GOT3 (cell line): ENCODE data around the gene MAPK1.
"Not testable (repeated sequence)": the region's sequence is repeated elsewhere in the genome, so short reads cannot be mapped to it uniquely, and the experiment has no call there.

Source experiments
- DNase-seq: peaks from one replicate; lab custom pipeline; 2025; ENCODE audit warnings: mixed read lengths; lab: John Stamatoyannopoulos, UW

MAPK1 gene

DNA sequence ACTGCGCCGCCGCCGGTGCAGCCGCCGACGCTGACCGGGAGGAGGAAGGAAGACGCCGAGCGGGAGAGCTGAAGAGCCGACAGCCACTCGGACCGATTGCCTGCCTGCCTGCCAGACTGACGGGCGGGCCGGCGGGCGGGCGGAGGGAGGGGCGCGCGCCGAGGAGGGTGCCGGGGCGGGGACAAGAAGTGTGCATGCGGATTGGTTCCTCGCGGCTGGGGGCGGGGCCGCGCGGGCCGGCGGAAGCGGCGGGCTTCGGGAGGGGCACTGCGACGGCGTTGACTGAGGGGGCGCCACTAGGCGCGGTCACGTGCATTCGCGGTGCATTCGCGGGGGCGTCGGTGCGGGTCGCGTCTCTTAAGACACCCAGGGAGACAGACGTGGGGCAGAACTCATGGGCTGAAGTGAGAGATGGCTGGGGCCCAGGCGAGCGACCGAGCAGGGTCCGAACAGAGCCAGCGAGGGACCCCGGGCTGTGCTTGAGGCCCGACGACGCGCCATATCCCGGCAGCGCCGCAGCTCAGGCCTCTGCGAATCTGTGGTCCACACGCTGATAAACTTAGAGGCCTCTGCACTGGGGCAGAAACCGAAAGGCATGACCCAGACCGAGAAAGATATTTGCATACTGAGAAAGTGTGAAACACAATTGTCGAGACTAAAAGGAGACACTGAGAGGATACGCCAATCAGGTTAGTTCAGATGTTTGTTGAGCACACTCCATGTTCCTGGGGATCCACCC lies at the start of gene MAPK1:
Gene MAPK1, minus strand, starts transcription at position 118 of the 739 bp plus-strand sequence. CDS start 205 bp downstream, outside the sequence.
- peak; percentile 76 for DNase-seq

DNA sequence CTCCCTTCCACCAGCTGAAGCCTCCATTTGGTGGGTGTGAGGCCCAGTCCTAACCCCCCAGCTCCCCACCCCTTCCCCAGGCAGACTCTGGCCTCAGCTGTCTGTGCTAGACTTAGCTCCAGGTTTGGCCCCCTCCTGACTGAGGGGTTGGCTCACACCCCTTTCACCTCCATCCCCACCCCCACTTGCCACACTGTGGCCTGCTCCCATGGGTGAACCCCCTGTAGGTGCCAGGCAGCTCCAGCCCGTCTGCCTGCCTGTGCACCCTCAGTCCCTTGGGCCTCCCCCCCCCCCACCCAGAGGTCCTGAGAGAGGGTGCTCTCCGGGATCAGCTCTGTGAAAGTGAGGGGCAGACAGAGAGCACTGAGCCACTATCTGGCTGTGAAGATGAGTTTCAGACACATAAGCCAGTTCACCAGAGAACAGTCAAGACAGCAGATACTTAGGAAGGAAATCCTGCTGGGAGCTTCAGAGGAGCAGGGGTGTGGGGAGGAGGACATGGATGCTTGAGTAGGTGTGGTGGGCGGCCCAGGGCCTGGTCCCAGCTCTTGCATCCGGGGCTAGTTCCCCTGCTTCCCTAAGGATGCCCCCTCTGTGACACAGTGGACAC lies 49.0 kb upstream of the MAPK1 start:
- DNase-seq: no peak

DNA sequence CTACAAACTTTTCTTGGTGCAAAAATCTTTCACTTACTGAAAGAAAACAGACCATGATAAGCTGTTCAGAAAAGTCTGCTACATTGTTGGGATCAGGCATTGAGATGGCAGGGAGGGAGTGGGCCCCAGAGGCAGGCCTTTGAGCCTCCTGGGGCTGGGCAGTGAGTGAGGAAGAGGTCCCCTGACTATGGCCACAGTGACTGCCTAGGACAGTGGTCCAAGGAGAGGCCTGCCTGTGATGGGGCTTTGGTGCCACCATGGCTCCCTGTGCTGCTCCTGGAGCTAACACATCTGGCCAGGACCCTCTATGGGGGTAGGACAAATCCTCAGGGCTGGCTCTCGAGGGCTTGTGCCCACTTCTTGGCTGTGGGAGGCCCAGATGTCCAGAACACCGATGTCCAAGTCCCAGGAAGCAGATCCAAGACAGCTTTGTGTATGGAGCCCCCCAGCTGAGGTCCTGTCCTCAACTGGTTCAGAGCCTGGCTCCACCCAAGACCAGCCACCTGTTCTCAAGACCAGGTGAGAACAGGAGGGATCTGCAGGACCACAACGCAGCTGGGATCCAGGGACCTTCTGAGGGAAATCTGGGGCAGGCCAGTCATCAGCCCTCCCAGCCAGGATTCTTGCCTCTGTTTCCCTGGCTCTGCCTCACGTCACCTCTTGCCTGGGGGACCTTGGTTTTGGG lies 48.3 kb upstream of the MAPK1 start:
- DNase-seq: no peak

DNA sequence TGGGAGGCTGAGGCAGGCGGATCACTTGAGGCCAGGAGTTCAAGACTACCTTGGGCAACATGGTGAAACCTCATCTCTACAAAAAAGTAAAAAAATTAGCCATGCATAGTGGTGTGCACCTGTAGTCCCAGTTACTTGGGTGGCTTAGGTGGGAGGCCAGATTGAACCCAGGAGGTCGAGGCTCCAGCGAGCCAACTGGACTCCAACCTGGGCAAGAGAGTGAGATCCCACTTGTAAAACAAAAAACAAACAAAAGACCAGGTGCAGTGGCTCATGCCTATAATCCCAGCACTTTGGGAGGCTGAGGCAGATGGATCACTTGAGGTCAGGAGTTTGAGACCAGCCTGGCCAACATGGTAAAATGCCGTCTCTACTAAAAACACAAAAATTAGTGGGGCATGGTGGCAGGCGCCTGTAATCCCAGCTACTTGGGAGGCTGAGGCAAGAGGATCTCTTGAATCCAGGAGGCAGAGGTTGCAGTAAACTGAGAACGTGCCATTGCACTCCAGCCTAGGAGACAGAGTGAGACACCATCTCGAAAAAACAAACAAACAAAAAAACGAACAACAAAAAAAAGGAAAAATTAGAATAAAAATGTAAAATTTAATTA lies 46.7 kb upstream of the MAPK1 start:
- not testable (repeated sequence) for DNase-seq

DNA sequence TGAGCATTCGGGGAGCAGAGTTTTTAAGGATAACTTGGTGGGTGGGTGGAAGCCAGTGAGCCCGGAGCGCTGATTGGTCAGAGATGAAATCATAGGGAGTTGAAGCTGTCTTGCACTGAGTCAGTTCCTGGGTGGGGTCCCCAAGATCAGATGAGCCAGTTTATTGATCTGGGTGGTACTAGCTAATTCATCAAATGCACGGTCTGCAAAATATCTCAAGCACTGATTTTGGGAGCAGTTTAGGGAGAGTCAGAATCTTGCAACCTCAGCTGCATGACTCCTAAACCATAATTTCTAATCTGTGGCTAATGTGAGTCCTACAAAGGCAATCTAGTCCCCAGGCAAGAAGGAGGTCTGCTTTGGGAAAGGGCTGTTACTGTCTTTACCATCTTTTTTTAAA lies 42.9 kb upstream of the MAPK1 start:
- DNase-seq: not testable (repeated sequence)

DNA sequence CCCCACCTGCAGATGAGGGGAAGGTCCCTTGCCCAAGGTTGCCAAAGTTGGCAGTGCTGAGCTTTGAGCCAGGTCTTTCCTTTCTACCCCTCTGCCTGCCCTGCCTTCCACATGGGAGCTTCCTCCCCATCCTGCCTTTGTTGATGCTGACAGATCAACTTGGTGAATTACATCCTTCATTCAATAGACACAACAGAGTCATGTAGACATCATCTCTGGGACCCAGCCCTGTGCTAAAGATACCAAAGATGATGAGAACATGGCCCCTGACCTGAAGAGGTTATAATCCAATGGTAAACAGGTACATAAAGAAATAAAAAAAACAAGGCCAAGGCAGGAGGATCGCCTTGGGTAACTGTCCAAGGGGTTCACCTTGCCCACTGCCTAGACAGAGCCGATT lies 42.4 kb upstream of the MAPK1 start:
- DNase-seq: no peak

DNA sequence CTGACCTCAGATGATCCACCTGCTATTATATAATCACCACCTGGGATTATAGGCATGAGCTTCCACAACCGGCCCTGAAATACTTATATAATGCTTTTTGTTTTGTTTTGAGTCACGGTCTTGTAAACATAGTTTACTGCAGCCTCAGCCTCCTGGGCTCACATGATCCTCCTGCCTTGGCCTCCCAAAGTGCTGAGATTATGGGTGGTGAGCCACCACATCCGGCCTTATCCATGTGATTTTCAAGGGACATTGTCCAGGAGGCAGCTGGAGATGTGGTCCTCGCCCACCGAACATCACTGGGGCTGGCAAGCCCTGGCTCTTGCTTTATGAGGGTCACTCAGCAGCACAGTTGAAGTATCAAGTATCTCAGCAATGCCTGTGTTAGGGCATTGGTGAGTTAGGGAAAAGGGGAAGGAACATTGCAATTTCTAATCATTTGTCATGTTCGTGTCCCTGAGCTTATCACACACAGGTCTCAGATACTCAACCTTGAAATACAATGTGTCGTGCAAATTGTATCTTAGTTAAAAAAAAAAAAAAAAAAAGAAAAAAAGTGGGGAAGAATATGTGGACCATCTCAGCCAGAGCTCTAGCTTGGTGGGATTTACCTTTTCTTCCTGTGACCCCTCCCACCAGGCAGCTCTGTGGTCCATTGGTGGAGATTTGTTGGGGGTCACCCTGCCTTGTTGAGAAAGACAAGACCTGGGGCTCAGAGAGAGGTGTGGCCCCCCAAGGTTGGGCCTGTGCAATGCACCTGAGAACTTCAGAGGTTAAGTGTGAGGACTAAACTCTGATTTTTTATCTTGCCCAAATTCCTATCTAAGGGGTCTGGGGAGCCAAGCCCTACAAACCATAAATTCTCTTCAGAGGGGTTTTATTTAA lies 40.4 kb upstream of the MAPK1 start:
- no peak for DNase-seq

DNA sequence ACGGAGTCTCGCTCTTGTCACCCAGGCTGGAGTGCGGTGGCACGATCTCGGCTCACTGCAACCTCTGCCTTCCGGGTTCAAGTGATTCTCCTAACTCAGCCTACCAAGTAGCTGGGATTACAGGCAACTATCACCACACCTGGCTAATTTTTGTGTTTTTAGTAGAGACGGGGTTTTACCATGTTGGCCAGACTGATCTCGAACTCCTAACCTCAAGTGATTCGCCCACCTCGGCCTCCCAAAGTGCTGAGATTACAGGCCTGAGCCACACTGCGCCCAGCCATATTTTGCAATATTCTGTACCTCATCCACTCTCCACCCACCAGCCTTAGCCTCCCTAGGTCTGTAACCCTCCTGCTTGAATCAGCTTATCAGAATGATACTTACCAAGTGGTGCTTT lies 37.8 kb upstream of the MAPK1 start:
- not testable (repeated sequence) for DNase-seq

DNA sequence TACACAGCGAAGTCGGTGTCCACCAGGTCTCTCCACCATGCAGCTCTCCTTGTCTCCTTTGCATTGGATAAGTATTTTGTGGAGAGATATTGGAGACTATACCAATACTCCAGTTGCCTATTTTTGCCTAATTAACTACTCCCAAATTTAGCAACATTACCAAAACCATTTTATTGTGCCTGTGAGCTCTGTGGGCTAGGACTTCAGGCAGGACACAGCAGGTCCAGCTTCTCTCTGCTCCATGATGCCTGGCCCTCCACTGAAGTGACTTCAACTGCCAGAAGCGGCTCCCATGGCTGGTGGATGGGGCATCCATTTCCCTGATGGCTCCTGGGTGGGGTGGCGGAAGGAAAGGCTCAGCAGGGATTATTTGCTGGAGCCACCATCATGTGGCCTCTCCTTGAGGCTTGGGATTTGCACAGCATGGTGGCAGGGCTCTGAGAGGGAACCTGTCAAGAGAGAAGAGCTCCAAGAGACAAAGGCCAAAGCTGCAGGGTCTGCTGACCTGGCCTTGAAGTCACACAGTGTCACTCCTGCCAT lies 36.9 kb upstream of the MAPK1 start:
- DNase-seq: no peak

DNA sequence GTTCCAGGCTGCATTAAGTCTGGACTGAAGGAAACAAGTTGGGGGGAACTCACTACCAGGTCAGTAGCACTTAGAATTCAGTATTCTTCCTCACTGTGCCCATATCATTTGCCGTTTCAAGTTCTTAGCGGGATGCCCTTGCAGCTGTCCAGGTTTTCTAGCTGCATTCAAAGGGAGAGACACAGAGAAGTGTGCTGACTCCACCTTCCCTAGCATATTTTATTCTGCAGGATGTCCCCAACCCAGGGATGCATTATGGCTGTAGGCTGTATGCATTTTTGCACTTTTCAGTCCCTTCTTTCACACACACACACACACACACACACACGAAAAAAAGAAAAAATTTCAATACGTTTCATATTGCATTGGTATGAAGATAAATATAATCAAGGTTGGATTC lies 35.8 kb upstream of the MAPK1 start:
- DNase-seq: no peak

DNA sequence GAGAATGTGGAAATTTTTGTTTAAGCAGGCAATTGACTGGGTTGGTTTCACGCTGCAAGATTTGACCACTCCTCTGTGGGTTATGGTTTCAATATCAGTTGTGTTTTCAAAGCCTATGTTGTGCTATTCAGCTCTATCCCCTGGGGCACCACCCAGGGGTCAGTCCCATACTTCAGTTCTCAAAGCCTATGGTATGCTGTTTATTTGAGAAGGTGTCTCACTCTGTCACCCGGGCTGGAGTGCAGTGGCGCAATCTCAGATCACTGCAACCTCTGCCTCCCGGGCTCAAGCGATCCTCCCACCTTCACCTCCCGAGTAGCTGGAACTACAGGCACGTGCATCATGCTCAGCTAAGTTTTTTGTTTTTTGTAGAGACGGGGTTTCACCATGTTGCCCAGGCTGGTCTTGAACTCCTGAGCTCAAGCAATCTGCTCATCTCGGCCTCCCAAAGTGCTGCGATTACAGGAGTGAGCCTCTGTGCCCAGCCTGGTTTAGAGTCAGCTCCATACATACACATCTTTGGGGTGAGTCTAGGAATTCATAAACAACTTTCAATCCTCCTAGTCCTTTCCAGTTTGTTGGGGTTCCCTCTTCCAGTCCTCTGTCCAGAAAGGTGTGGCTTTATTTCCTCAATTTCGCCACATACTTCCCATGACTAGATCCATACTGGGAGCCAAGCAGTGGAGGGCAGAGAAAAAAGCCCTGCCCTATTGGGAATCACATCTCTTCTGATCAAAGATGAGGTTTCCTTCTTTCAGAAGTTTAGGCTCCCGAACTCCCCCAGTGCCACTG lies 35.0 kb upstream of the MAPK1 start:
- no peak for DNase-seq

DNA sequence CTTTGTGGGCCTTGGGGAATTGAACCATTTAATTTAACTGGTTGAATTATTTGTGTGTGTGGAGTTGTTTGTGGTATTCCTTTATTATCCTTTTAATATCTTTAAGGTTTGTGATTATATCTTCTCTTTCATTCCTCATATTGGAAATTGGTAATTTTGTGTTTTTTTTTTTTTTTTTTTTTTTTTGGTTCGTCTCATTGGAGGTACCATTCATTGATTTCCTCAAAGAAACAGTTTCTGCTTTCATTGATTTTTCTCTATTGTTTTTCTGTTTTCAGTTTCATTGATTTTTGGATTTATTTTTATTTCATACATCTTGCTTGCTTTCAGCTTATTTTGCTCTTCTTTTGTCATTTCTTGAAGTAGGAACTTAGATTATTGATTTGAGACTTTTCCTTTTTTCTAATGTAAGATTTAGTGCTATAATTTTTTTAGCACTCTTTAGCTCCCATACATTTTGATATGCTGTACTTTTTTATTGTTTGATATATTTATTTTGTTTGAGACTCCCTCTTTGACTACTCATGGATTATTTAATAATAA lies 31.0 kb upstream of the MAPK1 start:
- no peak for DNase-seq

DNA sequence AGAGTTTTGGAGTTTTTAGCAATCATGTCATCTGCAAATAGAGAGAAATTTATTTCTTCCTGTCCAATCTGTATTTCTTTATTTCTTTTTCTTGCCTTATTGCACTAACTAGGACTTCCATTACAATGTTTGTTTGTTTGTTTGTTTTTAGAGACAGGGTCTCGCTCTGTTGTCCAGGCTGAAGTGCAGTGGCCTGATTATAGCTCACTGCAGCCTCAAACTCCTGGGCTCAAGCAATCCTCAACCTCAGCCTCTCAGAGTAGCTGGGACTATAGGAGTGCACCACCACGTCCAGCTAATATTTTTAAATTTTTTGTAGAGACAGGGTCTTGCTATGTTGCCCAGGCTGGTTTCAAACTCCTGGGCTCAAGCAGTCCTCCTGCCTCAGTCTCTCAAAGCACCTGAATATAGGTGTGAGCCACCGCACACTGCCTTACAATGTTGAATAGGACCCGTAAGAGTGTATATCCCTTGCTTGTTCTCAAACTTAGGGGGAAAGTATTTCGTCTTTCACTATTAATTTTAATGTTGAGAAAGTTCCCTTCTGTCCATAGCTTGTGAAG lies 29.6 kb upstream of the MAPK1 start:
- no peak for DNase-seq

DNA sequence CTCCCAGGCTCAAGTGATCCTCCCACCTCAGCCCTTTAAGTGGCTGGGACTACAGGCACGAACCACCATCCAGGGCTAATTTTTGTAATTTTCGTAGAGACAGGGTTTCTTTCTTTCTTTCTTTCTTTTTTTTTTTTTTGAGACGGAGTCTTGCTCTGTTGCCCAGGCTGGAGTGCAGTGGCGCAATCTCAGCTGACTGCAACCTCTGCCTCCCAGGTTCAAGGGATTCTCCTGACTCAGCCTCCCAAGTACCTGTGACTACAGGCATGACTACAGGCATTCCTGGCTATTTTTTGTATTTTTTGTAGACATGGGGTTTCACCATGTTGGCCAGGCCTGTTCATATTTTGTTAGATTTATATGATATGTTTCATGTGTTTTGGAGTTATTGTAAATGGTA lies 28.8 kb upstream of the MAPK1 start:
- not testable (repeated sequence) for DNase-seq

DNA sequence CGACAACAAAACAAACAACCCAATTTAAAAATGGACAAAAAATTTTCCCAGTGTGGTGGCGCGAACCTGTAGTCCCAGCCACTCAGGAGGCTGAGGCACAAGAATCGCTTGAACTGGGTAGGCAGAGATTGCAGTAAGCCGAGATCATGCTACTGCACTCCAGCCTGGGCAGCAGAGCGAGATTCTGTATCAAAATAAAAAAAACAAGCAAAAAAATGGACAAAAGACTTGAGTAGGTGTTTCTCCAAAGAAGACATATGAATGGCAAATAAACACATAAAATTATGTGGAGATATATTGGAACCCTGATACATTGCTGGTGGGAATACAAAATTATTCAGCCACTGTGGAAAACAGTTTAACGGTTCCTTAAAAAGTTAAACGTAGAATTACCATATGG lies 27.4 kb upstream of the MAPK1 start:
- no peak for DNase-seq

DNA sequence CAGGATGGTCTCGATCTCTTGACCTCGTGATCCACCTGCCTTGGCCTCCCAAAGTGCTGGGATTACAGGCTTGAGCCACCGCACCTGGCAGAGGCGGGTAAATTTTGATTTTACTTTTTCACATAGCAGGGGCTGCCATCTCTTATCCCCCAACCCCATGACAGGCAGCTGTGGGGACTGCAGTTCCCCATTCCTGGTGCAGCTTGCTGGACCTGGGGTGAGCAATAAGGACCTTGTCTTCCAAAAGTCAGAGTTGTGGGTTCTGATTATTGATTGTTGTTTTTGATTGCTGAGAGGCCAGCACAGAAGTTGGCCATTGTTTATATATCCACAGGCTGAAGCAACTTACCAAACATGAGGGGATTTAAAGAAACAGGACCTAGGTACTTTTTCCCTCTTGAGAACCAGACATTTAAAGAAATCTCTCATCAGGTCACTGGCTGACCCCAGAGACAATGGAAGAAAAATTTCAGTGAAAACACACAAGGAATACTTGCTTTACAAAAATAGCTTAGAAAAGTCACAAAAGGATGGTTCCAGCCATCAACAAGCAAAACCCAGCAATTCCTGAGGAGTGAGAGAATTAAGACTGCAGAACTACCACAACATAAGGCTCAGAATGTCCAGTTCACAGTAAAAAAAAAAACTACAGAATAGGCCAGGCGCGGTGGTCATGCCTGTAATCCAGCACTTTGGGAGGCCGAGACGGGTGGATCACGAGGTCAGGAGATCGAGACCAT lies 22.0 kb upstream of the MAPK1 start:
- DNase-seq: no peak

DNA sequence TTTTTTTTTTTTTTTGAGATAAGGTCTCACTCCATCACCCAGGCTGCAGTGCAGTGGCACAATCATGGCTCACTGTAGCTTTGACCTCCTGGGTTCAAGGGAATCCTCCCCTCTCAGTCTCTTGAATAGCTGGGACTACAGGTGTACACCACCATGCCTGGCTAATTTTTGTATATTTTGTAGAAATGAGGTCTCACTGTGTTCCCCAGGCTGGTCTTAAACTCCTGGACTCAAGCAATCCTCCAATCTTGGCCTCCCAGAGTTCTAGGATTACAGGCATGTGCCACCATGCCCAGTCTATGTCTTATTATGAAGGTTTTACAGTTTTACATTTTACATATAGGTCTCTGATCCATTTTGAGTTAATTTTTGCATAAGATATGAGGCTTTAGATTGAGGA lies 20.4 kb upstream of the MAPK1 start:
- DNase-seq: no peak

DNA sequence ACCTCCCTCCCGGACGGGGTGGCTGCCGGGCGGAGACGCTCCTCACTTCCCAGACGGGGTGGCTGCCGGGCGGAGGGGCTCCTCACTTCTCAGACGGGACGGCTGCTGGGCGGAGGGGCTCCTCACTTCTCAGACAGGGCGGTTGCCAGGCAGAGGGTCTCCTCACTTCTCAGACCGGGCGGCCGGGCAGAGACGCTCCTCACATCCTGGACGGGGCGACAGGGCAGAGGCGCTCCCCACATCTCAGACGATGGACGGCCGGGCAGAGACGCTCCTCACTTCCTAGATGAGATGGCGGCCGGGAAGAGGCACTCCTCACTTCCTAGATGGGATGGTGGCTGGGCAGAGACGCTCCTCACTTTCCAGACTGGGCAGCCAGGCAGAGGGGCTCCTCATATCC lies 16.5 kb upstream of the MAPK1 start:
- DNase-seq: not testable (repeated sequence)

DNA sequence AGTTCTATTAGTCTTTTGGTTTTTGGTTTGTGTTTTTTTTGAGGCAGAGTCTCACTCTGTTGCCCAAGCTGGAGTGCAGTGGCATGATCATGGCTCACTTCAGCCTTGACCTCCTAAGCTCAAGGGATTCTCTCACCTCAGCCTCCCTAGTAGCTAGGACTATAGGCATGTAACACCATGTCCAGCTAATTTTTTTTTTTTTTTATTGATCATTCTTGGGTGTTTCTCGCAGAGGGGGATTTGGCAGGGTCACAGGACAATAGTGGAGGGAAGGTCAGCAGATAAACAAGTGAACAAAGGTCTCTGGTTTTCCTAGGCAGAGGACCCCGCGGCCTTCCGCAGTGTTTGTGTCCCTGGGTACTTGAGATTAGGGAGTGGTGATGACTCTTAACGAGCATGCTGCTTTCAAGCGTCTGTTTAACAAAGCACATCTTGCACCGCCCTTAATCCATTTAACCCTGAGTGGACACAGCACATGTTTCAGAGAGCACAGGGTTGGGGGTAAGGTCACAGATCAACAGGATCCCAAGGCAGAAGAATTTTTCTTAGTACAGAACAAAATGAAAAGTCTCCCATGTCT lies 15.4 kb upstream of the MAPK1 start:
- not testable (repeated sequence) for DNase-seq
